HG03103 (cell line): ENCODE results near the gene TXN2.
"Not testable (repeated sequence)": the region's sequence is repeated elsewhere in the genome, so short reads cannot be mapped to it uniquely, and the experiment has no call there.

Experiments
- ATAC-seq: cut with Tn5 transposase; IDR thresholded peaks from one replicate; pipeline ENCODE4 v1.9.1; 2021; ENCODE audit warnings: low read depth; ENCODE audit not compliant: unreplicated experiment

TXN2 gene, protein sequence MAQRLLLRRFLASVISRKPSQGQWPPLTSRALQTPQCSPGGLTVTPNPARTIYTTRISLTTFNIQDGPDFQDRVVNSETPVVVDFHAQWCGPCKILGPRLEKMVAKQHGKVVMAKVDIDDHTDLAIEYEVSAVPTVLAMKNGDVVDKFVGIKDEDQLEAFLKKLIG

GRCh38 chr22:36481393-36482168 is at the start of gene TXN2:
TSS of gene TXN2 (minus strand) at chr22:36481640. CDS start at chr22:36480837, 803 bp downstream.
- ATAC-seq: peak; percentile 80

- peak; percentile 83 for ATAC-seq
These were observed 47.6 kb upstream of the TXN2 start, which contains the start of gene EIF3D for GRCh38 chr22:36528795-36529751. TSS of gene EIF3D (minus strand) at chr22:36529166. CDS start at chr22:36526121, 3,045 bp downstream.

DNA sequence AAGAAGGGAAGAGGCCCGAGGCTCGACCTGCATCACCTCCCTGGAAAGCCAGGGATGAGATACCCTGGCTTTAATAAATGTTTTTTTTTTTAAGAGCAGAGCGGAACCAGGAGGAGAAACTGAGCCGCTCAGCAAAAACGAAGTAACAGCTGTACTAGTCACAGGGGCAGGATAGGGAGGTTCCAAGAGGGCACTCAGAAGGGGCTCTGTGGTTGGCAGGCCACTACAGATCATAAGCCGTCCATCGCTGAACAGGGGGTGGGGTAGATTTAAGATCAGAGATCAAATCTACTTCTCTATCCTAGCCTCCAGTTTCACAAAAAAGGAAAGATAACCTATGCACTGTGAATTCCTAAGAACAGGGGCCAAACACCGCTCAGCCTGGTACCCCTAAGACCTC is 46.9 kb upstream of the TXN2 start:
- no peak for ATAC-seq

DNA sequence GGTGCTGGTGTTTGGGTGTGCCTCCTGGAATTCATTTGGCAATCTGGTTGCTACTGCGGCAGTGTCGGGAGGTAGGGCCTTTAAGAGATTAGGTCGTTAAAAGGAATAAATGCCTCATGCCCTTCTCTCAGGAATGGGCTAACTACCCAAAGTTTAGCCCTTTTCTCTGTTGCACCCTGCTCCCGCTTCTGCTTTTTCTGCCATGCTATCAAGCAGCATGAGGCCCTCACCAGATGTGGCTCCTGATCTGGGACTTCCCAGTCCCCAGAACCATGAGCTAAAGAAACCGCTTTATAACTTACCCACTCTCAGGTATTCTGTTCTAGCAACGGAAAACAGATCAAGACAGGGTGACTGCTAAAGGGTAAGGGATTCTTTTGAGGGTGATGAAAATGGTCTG is 41.2 kb upstream of the TXN2 start:
- ATAC-seq: no peak

GRCh38 chr22:36520423-36520822 is 39.0 kb upstream of the TXN2 start:
- ATAC-seq: no peak

DNA sequence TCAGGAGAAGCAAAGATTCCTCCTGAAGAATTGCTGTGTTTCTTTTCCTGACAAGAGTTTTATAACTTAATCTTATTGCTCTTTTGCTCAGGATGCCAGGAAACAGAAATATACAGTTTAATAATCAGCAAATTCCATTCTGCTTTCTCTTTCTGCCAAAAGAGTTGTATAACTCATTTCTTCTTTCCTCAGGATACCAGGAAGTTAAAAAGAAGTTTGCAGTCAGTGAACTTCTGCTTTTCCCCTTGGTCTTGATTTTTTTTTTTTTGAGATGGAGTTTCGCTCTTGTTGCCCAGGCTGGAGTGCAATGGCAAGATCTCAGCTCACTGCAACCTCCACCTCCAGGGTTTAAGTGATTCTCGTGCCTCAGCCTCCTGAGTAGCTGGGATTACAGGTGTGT is 38.5 kb upstream of the TXN2 start:
- not testable (repeated sequence) for ATAC-seq

DNA sequence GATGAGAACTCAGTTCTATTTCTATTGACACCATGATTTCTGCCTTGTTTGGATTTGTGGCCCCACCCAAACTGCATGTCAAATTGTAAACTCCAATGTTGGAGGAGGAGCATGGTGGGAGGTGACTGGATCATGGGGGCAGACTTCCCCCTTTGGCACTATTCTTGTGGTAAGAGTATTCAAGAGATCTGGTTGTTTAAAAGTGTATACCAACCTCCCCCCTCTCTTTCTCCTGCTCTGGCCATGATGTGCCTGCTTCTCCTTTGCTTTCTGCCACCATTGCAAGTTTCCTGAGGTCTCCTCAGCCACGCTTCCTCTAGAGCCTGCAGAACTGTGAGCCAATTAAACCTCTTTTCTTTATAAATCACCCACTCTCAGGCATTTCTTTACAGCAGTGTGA is 33.3 kb upstream of the TXN2 start:
- no peak for ATAC-seq

GRCh38 chr22:36512991-36513390 is 31.6 kb upstream of the TXN2 start:
- ATAC-seq: no peak

GRCh38 chr22:36512333-36512732 is 30.9 kb upstream of the TXN2 start:
- no peak for ATAC-seq

DNA sequence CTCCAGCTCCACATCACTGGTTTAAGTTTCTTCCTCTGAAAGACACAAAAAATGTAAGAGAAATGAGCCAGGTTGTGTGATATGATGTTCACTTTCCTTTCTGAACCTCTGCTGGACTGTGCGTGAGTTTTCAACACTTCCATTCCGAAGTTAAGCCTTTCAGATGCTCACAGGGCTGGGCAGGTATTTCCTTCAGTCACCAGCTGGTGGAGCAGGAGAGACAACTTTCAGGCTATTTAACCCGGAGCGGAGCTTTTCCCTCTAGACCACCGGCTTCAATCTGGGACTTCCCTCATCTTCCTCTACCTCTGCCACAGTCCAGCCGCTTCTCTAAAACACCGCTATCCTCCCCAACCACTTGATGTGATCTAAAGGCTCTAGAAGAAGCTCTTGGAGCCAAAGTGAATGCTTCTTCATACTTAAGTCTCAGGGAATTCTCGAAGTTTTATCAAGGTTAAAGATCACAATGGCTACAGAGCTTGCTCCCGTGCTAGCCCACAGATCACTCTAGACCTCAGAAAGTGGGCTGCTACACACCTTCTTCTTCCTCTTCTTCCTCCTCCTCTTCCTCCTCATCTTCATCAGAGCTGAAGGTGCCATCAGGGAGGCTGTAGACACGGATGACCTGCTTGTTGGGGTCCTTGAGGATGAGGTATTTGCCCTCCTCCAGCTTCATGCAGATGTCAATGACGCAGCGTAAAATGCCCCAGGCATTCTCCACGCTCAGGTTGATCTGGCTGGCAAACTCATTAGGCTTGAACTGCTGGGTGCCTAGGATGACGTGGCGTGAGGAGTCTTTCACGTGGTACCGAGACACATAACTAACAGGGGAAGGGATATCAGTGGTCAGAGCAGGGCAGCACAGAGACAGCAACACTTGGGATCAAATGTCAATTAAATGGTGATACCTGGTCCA is 29.8 kb upstream of the TXN2 start:
- ATAC-seq: no peak

- ATAC-seq: no peak
These were observed 28.9 kb upstream of the TXN2 start for GRCh38 chr22:36510384-36510783.

DNA sequence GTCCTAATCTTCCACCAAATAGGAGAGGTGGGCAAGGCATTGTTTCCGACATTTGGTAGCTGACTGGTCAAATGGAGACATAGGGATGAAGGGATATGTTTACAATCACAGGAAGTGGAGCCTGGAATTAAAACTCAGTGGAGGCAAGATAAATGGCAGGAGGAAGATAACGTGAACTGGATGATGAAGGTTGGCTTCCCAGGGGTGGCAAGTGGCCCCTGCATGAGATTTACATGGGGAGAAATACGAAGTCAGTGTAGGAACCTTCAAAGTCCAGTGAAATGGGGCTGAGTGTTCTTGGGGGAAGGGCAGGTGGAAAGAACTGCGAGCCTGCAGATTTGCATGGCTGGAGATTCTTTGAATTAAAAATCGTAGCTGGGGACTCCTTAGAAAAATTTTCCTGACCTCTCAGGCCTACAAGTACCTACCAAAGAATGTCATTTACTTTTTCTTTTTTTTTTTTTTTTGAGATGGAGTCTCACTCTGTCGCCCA is 26.1 kb upstream of the TXN2 start:
- ATAC-seq: no peak

DNA sequence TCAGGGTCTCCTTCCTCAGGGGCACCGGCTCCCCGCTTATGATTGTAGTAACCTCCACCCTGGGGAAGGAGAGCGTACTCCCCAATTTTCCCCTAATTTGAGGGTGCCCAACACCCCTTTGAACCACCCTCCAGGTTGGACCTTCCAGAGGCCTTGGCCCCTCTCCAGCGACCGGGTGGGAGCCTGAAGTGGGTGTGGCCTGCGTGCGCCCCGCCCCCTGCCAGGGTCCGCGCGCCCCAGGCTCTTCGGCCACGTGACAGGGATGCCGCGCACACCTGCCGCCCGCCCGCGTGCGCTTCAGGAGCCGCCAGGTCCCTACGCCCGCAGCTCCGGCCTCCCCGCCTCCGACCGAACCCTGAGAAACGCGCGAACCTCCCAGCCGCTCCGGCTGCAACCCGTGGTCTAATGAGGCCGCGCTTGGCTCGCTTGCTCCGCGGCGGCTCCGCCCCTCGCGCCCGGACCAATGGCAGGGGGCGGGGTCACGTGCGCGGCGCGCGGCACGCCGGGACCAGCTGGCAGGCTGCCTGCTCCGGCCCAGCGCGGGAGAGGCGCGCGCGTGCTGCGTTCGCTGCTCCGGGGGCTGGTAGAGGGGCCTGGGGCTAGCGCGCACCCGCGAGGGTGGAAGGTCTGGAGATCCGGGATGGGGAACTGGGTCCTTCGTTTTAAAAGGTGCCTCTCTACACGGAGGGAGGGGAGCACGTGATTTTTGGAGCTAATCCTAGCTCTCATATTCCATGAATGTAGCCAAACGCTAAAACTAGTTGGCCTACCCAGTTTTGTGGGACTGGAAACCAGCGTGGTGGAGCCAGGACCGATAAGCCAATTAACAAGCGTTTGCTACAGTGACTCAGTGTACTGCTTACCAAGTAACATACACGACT is 25.4 kb upstream of the TXN2 start, which contains the start of gene FOXRED2:
TSS of gene FOXRED2 (minus strand) at position 404 of the 881 bp plus-strand sequence. CDS start 618 bp downstream, outside the sequence.
- peak; percentile 65 for ATAC-seq

- ATAC-seq: no peak
These were observed 24.7 kb upstream of the TXN2 start for GRCh38 chr22:36505998-36506635.

- no peak for ATAC-seq
These were observed 16.6 kb upstream of the TXN2 start for GRCh38 chr22:36497910-36498665.

DNA sequence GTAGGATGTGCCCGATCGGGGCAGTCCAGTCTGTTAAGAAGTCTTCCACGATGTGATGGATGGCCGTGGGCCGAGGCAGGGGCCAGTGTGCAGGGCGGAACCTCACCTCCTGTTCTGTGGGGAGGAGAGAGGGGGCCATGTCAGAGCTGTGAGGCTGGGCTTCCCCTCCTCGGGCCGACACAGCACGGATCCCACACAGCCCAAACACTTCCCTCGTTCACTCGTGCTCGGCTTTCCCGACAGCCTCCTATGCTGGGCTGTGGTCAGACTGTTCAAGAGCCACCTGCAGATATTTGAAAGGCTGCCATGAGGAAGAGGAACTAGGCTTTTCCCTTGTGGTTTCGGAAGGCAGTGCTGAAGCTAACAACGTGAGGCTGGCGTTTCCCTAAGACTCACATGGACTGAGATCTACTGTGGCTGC is 12.3 kb upstream of the TXN2 start:
- no peak for ATAC-seq

- no peak for ATAC-seq
These were observed 10.7 kb upstream of the TXN2 start for GRCh38 chr22:36492109-36492508.
